ENCODE results near the gene ABCA13. TPM values are rescaled to one million over a fixed set of nuclear protein-coding genes. Genes with fewer than 3 reads are reported as not detected.
A peak's percentile ranks its signal among the peaks of the same experiment; 100 is the strongest.

Gene ABCA13
- total RNA-seq, 1 donor from 2014 or later: 0.34 TPM

DNA sequence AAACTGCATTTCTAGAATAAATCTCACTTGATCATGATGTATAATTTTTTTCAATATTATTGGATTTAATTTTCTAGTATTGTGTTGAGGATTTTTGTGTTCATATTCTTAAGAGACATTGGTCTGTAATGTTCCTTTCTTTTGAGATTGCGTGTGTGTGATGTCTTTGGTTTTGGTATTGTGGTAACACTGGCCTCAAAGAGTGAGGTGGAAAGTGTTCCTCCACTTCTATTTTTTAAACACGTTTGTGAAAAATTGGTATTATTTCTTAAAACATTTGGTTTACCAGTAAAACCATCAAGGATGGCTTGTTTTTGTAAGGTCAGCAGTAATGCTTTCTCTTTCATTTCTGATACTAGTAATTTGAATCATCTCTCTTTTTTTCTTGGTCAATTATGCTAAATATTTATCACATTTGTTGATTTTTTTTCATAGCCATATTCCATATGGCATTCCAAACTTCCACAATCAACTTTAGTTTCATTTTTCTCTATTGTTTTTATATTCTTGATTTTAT, 462.9 kb downstream of the ABCA13 start:
- no peak overlapping the region for H3K9ac ChIP-seq (ENCODE audit: low read length)
- Mint-ChIP-seq H3K9me3 (ENCODE audit: unreplicated experiment) (no peaks in the 10 kb centered on the region), H3K36me3 (ENCODE audit: low read depth, unreplicated experiment) (no peaks in the 10 kb centered on the region), H3K4me1 (ENCODE audit: low read depth, unreplicated experiment) (peaks cover 18% of the 10 kb centered on the region), H3K27ac (ENCODE audit: unreplicated experiment) (no peak overlapping the region), H3K4me3 (ENCODE audit: unreplicated experiment) (no peak overlapping the region), H3K27me3 (ENCODE audit: low read depth, unreplicated experiment) (no peaks in the 10 kb centered on the region)
- no peaks in the 10 kb centered on the region for H3K79me2 ChIP-seq (ENCODE audit: insufficient read depth, low read length)
- H3K4me2 ChIP-seq (ENCODE audit: low read length): no peak overlapping the region
- peaks cover 14% of the 10 kb centered on the region for H3K4me1 ChIP-seq (ENCODE audit: insufficient read depth, low read length)
- no peaks in the 10 kb centered on the region for H3K9me3 ChIP-seq (ENCODE audit: insufficient read depth, low read depth, low read length)
- no peaks in the 10 kb centered on the region for H3K27me3 ChIP-seq (ENCODE audit: insufficient read depth, low read length)
- H3K27ac ChIP-seq (ENCODE audit: low read depth, low read length): no peak overlapping the region
- H3K4me3 ChIP-seq (ENCODE audit: insufficient read depth, low read depth, low read length): no peak overlapping the region
- DNase-seq (ENCODE audit: low read depth) (no peak), FAIRE-seq (no peak)
- no peaks in the 10 kb centered on the region for H4K20me1 ChIP-seq (ENCODE audit: insufficient read depth, low read length)
- no peak for TF ChIP-seq EZH2 (IDR thresholded peaks at IDR 0.05; ENCODE audit: insufficient read depth, low read length)
- no peak for TF ChIP-seq CTCF (IDR thresholded peaks at IDR 0.05; ENCODE audit: insufficient read depth, low read depth, low read length)
- H2AFZ ChIP-seq (ENCODE audit: low read depth, low read length): no peak overlapping the region
- no peaks in the 10 kb centered on the region for H3K36me3 ChIP-seq (ENCODE audit: insufficient read depth, low read length)

DNA sequence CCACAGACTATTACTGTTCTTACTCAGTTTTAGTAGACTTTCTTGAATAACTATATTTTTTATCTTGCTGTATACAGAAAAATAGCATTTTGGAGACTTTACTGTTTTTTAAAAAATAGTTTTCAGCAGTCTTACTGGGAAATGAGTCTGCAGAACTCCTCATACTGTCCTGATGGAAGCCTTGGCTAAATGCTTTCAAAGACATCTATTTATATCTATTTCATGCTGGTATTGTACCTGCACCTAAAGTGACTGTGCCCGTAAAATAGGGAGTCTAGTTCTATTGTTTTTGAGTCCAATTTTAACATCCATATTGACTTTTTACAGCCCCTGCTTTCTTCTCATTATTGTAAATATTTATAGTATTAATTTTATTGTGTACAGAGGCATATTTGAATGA, 464.5 kb downstream of the ABCA13 start:
- Histone ChIP-seq H2AFZ (ENCODE audit: low read depth, low read length) (no peak overlapping the region), H3K36me3 (ENCODE audit: insufficient read depth, low read length) (no peaks in the 10 kb centered on the region), H3K9ac (ENCODE audit: low read length) (no peak overlapping the region), H3K79me2 (ENCODE audit: insufficient read depth, low read length) (no peaks in the 10 kb centered on the region), H3K4me3 (ENCODE audit: insufficient read depth, low read depth, low read length) (no peak overlapping the region), H3K27me3 (ENCODE audit: insufficient read depth, low read length) (no peaks in the 10 kb centered on the region), H4K20me1 (ENCODE audit: insufficient read depth, low read length) (no peaks in the 10 kb centered on the region), H3K4me1 (ENCODE audit: insufficient read depth, low read length) (peaks cover 14% of the 10 kb centered on the region), H3K4me2 (ENCODE audit: low read length) (no peak overlapping the region), H3K27ac (ENCODE audit: low read depth, low read length) (no peak overlapping the region), H3K9me3 (ENCODE audit: insufficient read depth, low read depth, low read length) (no peaks in the 10 kb centered on the region)
- H3K36me3 Mint-ChIP-seq (ENCODE audit: low read depth, unreplicated experiment): no peaks in the 10 kb centered on the region
- no peaks in the 10 kb centered on the region for H3K9me3 Mint-ChIP-seq (ENCODE audit: unreplicated experiment)
- H3K27me3 Mint-ChIP-seq (ENCODE audit: low read depth, unreplicated experiment): no peaks in the 10 kb centered on the region
- TF ChIP-seq EZH2 (IDR thresholded peaks at IDR 0.05; ENCODE audit: insufficient read depth, low read length) (no peak), CTCF (IDR thresholded peaks at IDR 0.05; ENCODE audit: insufficient read depth, low read depth, low read length) (no peak)
- DNase-seq (ENCODE audit: low read depth): no peak
- peaks cover 18% of the 10 kb centered on the region for H3K4me1 Mint-ChIP-seq (ENCODE audit: low read depth, unreplicated experiment)
- H3K4me3 Mint-ChIP-seq (ENCODE audit: unreplicated experiment): no peak overlapping the region
- H3K27ac Mint-ChIP-seq (ENCODE audit: unreplicated experiment): no peak overlapping the region
- no peak for FAIRE-seq

- DNase-seq (ENCODE audit: low read depth) (no peak), FAIRE-seq (no peak)
- no peaks in the 10 kb centered on the region for H3K36me3 ChIP-seq (ENCODE audit: insufficient read depth, low read length)
- H3K9me3 ChIP-seq (ENCODE audit: insufficient read depth, low read depth, low read length): no peaks in the 10 kb centered on the region
- no peaks in the 10 kb centered on the region for H3K27me3 ChIP-seq (ENCODE audit: insufficient read depth, low read length)
- H4K20me1 ChIP-seq (ENCODE audit: insufficient read depth, low read length): no peaks in the 10 kb centered on the region
- TF ChIP-seq CTCF (IDR thresholded peaks at IDR 0.05; ENCODE audit: insufficient read depth, low read depth, low read length): no peak
- TF ChIP-seq EZH2 (IDR thresholded peaks at IDR 0.05; ENCODE audit: insufficient read depth, low read length): no peak
- no peak overlapping the region for H3K4me3 Mint-ChIP-seq (ENCODE audit: unreplicated experiment)
- no peak overlapping the region for H2AFZ ChIP-seq (ENCODE audit: low read depth, low read length)
- H3K9ac ChIP-seq (ENCODE audit: low read length): no peak overlapping the region
- no peaks in the 10 kb centered on the region for H3K9me3 Mint-ChIP-seq (ENCODE audit: unreplicated experiment)
- H3K36me3 Mint-ChIP-seq (ENCODE audit: low read depth, unreplicated experiment): no peaks in the 10 kb centered on the region
- peak overlapping the region; percentile 87 for H3K27ac Mint-ChIP-seq (ENCODE audit: unreplicated experiment)
- H3K4me1 Mint-ChIP-seq (ENCODE audit: low read depth, unreplicated experiment): peaks cover 18% of the 10 kb centered on the region
- no peaks in the 10 kb centered on the region for H3K79me2 ChIP-seq (ENCODE audit: insufficient read depth, low read length)
- peaks cover 14% of the 10 kb centered on the region for H3K4me1 ChIP-seq (ENCODE audit: insufficient read depth, low read length)
- H3K27ac ChIP-seq (ENCODE audit: low read depth, low read length): no peak overlapping the region
- no peak overlapping the region for H3K4me3 ChIP-seq (ENCODE audit: insufficient read depth, low read depth, low read length)
- no peak overlapping the region for H3K4me2 ChIP-seq (ENCODE audit: low read length)
- no peaks in the 10 kb centered on the region for H3K27me3 Mint-ChIP-seq (ENCODE audit: low read depth, unreplicated experiment)
These were observed 465.2 kb downstream of the ABCA13 start for GRCh38 chr7:48636391-48637015.
